A673 (cell line): ENCODE results near the gene BSN.

ENCODE experiments used
- CTCF ChIP-seq: fragments of 300-800, 200-600 bp; sonication (generic); conservative IDR thresholded peaks from 2 replicates; pipeline ENCODE4 v1.5.1; 2017; ENCODE audit warnings: low read depth, mild to moderate bottlenecking, antibody characterized with exemption, low read length, moderate library complexity, mixed read lengths
- EZH2 ChIP-seq: fragments of 200-600 bp; sonication (generic); IDR thresholded peaks from 2 replicates; pipeline ENCODE4 v1.6.1; 2017; ENCODE audit warnings: borderline replicate concordance, low read depth, mild to moderate bottlenecking, mixed read lengths, antibody characterized with exemption, low read length; ENCODE audit not compliant: poor library complexity, severe bottlenecking

DNA sequence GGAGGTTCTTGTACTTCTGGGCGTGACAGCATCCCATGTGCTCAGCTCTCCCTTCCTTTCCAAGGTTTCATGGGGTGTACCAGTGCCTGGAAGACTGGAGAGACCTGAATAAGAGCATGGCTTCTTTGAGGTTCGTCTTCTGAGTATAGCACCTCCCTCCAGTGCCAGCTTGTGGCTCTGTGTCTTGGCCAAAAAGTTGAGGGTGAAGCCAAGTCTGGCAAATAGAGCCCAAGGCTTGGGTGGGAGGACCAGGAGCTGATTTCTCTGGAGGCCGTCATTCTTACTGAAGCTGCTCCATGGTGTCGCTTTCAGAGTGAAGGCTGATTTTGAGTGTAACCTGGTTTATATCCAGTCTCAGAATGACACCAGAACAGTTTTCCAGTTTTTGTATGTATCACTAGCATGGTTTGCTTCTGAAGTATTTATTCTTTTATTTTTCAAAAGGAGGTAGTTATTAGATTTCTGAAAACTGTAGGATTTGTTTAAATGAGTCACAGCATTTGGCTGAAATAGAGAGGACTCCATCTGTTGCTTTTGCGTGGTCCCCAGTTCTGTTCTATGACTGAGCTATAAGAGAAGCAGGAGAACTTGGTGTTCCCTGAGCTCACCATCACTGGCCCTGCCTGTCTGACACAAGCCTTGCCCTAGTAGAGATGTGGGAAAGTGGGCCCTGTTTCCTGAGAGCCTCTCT, 47.2 kb downstream of the BSN start:
- TF ChIP-seq CTCF (no peak), EZH2 (no peak)
